ENCODE data around the gene UBTFL1. TPM values are rescaled to one million over a fixed set of nuclear protein-coding genes. Genes with fewer than 3 reads are reported as not detected.
A peak's percentile ranks its signal among the peaks of the same experiment; 100 is the strongest.

UBTFL1 gene
- total RNA-seq, 1 experiment from 2014 or later, result not detected

DNA sequence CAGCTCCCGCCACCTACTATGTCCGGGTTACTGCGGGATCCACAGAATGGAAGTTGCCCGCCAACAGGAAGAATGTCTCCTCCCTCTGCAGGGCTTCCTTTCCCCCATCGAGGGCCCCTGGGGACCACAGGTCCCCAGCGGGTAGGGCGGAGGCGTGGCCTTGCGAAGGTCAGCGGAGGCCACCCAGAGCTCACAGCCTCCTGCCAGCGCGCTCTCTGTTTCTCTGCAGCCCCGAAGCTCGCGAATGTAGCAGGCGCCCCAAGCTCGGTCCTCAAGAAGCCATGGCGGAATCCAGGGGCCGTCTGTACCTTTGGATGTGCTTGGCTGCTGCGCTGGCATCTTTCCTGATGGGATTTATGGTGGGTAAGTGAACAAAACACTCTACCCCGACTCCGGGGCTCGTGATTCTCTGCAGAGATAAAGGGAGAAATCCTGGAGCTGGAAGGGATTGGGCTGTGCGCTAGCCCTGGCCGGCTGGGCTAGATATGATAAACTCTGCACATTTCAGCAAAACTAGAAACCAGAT lies 48.8 kb downstream of the UBTFL1 start, which contains the start of gene NAALAD2:
Gene NAALAD2, plus strand, starts transcription at position 186 of the 526 bp plus-strand sequence. Its CDS starts 96 bp downstream, at position 282.
- no peaks in the 10 kb centered on the region for H3K36me3 Mint-ChIP-seq (ENCODE audit: insufficient read depth in 1 of 3, low read depth in 3 of 3)
- no CpG with 5 or more reads among the region's 25 CpGs for WGBS (ENCODE audit: extremely low coverage, insufficient read length, low lambda C conversion rate)
- no peak within 1 kb of the TSS for H3K56ac ChIP-seq (ENCODE audit: insufficient read length, low read depth, low read length)

More for the DNA sequence above, 48.8 kb downstream of the UBTFL1 start, which contains the start of gene NAALAD2:
- TF ChIP-seq CTCF (conservative IDR thresholded peaks at IDR 0.05), result no peak
- Histone ChIP-seq H4K91ac (ENCODE audit: insufficient read length, low read depth, low read length) (no peak within 1 kb of the TSS), H3K27ac (ENCODE audit: insufficient read length, low read depth, low read length) (no peak within 1 kb of the TSS), H3K18ac (ENCODE audit: insufficient read length, low read depth, low read length) (no peak within 1 kb of the TSS), H3K23me2 (ENCODE audit: insufficient read length, low read depth, low read length, poor library complexity, severe bottlenecking) (peaks cover 10% of the 10 kb centered on the region), H4K5ac (ENCODE audit: insufficient read length, low read depth, low read length) (no peak within 1 kb of the TSS), H2BK120ac (ENCODE audit: low read depth, low read length, poor library complexity, severe bottlenecking) (no peak within 1 kb of the TSS), H3K4me1 (ENCODE audit: insufficient read depth, low read length) (no peaks in the 10 kb centered on the region; the same call in 1 of the 2 replicates), H4K20me1 (ENCODE audit: control insufficient read depth, insufficient read depth, insufficient read length) (no peaks in the 10 kb centered on the region), H3K79me2 (ENCODE audit: insufficient read depth, low read length) (no peaks in the 10 kb centered on the region), H2BK15ac (ENCODE audit: low read depth, low read length) (no peak within 1 kb of the TSS), H3K79me1 (ENCODE audit: insufficient read depth, low read depth, low read length, poor library complexity, severe bottlenecking) (no peaks in the 10 kb centered on the region), H3K4ac (ENCODE audit: low read depth, low read length) (no peak within 1 kb of the TSS), H3T11ph (ENCODE audit: low read length) (no peak within 1 kb of the TSS), H2AK5ac (ENCODE audit: insufficient read length, low read length) (no peak within 1 kb of the TSS), H2BK5ac (ENCODE audit: insufficient read length, low read length) (no peak within 1 kb of the TSS), H3K23ac (ENCODE audit: insufficient read length, low read depth, low read length) (no peak within 1 kb of the TSS), H3K27me3 (ENCODE audit: insufficient read depth, low read length) (no peaks in the 10 kb centered on the region), H3K9me3 (ENCODE audit: control insufficient read depth, low read depth, low read length) (no peaks in the 10 kb centered on the region), H3K4me2 (ENCODE audit: insufficient read depth, insufficient read length, low read length) (peak within 1 kb of the TSS; percentile 92), H2BK12ac (ENCODE audit: insufficient read length, low read depth, low read length) (no peak within 1 kb of the TSS), H2AFZ (ENCODE audit: low read length) (peak within 1 kb of the TSS; percentile 66), H2BK20ac (ENCODE audit: low read depth, low read length, poor library complexity, severe bottlenecking) (no peak within 1 kb of the TSS), H3K14ac (ENCODE audit: insufficient read depth, low read length) (0 out of 2 replicates have a peak within 1 kb of the TSS, but pooled peaks have one; percentile 44), H3K9ac (ENCODE audit: extremely low read depth, insufficient read length, low read length) (peak within 1 kb of the TSS; percentile 56), H4K8ac (replicated peaks; ENCODE audit: insufficient read length, low read depth, low read length) (no peak within 1 kb of the TSS)
- peak; percentile 80 for DNase-seq
- peak within 1 kb of the TSS in 2 of 3 experiments; percentile 4 to 42; a peak in 4 of 7 replicates for H3K27ac Mint-ChIP-seq
- peaks cover 22 to 34% of the 10 kb centered on the region in 2 experiments for H3K4me1 Mint-ChIP-seq
- H3K27me3 Mint-ChIP-seq (ENCODE audit: low read depth), result peaks cover 14% of the 10 kb centered on the region
- H3K9me3 Mint-ChIP-seq, result no peaks in the 10 kb centered on the region
- peak within 1 kb of the TSS; percentile 72 to 78 for H3K4me3 Mint-ChIP-seq
